AG04449 (cell line): ENCODE measurements around the gene LPP.
A peak's percentile ranks its signal among the peaks of the same experiment; 100 is the strongest.

ENCODE experiments used
- CTCF ChIA-PET: fragments of 350-600 bp; formaldehyde crosslinking; extraction: SDS; loops from one replicate; lab custom pipeline; 2021; ENCODE audit warnings: antibody characterized with exemption; lab: Yijun Ruan, JAX
- POLR2A ChIA-PET: fragments of 400-600, 350-600 bp; formaldehyde crosslinking; extraction: SDS; loops from one replicate; lab custom pipeline; 2020; ENCODE audit warnings: antibody characterized with exemption, inconsistent platforms; lab: Yijun Ruan, JAX
- DNase-seq: peaks from one replicate; pipeline ENCODE4 v3.0.0-alpha.2; 2010; ENCODE audit warnings: low read depth, low spot score
- H3K4me3 ChIP-seq: 2 replicates; pipeline ENCODE4 v1.5.1; 2011; ENCODE audit warnings: low read depth, mild to moderate bottlenecking, control low read depth, low read length
- TF ChIP-seq, protein P1 (sequence below): IDR thresholded peaks from one replicate; pipeline ENCODE4 v1.5.1; 2011; ENCODE audit warnings: mild to moderate bottlenecking, moderate library complexity, low read length, control low read depth, inconsistent platforms; ENCODE audit not compliant: insufficient read depth; ENCODE audit errors: missing control alignments

The LPP gene

DNA sequence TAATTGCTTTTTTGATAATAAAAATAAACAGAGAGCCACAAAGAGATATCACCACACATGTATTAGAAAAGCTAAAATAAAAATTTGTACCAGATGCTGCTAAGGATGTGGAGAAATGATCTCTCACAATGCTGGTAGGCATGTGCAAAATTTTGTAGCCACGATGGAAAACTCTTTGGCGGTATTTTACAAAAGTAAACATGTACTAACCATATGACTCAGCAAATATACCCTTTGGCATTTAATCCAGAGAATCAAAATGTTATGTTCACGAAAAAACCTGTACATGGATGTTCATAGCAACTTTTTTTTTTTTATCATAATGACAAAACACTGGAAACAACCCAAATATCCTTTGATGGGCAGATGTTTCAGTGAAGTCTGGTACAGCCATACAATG is 261.2 kb downstream of the LPP start:
- TF ChIP-seq, protein P1, sequence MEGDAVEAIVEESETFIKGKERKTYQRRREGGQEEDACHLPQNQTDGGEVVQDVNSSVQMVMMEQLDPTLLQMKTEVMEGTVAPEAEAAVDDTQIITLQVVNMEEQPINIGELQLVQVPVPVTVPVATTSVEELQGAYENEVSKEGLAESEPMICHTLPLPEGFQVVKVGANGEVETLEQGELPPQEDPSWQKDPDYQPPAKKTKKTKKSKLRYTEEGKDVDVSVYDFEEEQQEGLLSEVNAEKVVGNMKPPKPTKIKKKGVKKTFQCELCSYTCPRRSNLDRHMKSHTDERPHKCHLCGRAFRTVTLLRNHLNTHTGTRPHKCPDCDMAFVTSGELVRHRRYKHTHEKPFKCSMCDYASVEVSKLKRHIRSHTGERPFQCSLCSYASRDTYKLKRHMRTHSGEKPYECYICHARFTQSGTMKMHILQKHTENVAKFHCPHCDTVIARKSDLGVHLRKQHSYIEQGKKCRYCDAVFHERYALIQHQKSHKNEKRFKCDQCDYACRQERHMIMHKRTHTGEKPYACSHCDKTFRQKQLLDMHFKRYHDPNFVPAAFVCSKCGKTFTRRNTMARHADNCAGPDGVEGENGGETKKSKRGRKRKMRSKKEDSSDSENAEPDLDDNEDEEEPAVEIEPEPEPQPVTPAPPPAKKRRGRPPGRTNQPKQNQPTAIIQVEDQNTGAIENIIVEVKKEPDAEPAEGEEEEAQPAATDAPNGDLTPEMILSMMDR: no peak
- no peak for DNase-seq
- CTCF ChIA-PET: interaction anchor here (0.8 to 3.5 kb wide), 4 partner anchors 10 to 675 kb away, joined by 3 to 13 read pairs (median 4); no protein-coding TSS in a partner anchor
- POLR2A ChIA-PET: no interaction called here
- H3K4me3 ChIP-seq: no peak overlapping the region

DNA sequence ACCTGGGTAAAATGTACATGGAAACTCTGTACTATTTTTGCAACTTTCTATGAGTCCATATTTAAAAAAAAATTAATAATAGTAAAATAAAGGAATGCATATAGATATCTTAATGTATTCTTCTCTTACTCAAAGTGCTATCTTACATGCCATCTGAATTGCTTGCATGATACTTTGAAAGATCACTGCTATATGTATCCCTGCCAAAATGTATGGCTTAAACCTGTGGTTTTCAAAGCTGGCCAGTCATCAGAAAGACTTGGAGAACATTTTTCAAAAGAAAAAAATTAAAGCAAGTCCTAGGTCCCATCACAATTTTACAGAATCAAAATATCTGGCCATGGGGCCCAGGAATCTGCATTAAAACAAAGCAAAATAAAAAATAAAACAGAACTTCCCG is 262.1 kb downstream of the LPP start:
- POLR2A ChIA-PET: no interaction called here

GRCh38 chr3:188417271-188417696 is 263.3 kb downstream of the LPP start:
- POLR2A ChIA-PET: no interaction called here
- no peak overlapping the region for H3K4me3 ChIP-seq

More for the DNA sequence above, 262.1 kb downstream of the LPP start:
- H3K4me3 ChIP-seq: no peak overlapping the region
- TF ChIP-seq, protein P1: no peak
- peak; percentile 62 for DNase-seq
- CTCF ChIA-PET: interaction anchor here (0.7 to 3.5 kb wide), 4 partner anchors 27 to 676 kb away, joined by 3 to 13 read pairs (median 4); no protein-coding TSS in a partner anchor

DNA sequence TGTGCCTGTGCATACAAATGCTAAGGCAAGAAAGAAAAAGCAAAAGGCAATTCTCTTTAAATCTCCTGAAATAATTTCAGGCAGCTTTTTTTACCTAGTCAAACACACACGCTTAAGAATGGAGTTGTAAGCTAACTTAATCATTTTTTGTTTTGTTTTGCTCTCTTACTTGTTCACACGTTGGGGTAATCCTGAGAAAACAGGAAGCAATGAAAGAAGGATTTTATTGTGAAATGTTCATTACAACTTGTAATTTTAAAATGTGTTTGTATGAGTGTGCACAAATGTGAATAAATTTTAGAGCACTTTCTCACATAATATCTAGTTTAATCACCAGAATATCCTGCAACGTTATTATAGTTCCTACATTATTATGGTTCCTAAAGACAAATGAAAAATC is 263.8 kb downstream of the LPP start:
- CTCF ChIA-PET: interaction anchor here (1.0 to 2.6 kb wide), 2 partner anchors 537 to 677 kb away, joined by 3 to 6 read pairs; no protein-coding TSS in a partner anchor
- no peak for DNase-seq
- no peak overlapping the region for H3K4me3 ChIP-seq
- TF ChIP-seq, protein P1: no peak
- POLR2A ChIA-PET: no interaction called here

More at GRCh38 chr3:188417271-188417696, 263.3 kb downstream of the LPP start:
- TF ChIP-seq, protein P1: no peak
- CTCF ChIA-PET: interaction anchor here (1.0 to 2.6 kb wide), 2 partner anchors 537 to 677 kb away, joined by 3 to 6 read pairs; no protein-coding TSS in a partner anchor
- no peak for DNase-seq

GRCh38 chr3:188421151-188421821 is 267.3 kb downstream of the LPP start:
- peak; percentile 86 for DNase-seq
- TF ChIP-seq, protein P1: no peak
- ChIA-PET POLR2A (interaction anchor here (0.9 to 1.3 kb wide), 2 partner anchors 73 to 681 kb away, joined by 3 read pairs; no protein-coding TSS in a partner anchor), CTCF (interaction anchor here (0.7 to 2.3 kb wide), 5 partner anchors 10 to 681 kb away, joined by 3 to 17 read pairs (median 5); no protein-coding TSS in a partner anchor)
- no peak overlapping the region for H3K4me3 ChIP-seq
